Activated T-cell treated with anti-CD3 and anti-CD28 coated beads, Interleukin-2, amount 50 U/mL, for 1 hour (primary cell): ENCODE data around the gene NF2.
A peak's percentile ranks its signal among the peaks of the same experiment; 100 is the strongest.
"Not testable (repeated sequence)": the region's sequence is repeated elsewhere in the genome, so short reads cannot be mapped to it uniquely, and the experiment has no call there.

Experiments
- DNase-seq: peaks from one replicate; pipeline ENCODE4 v3.0.0-alpha.2; 2020

NF2 gene

DNA sequence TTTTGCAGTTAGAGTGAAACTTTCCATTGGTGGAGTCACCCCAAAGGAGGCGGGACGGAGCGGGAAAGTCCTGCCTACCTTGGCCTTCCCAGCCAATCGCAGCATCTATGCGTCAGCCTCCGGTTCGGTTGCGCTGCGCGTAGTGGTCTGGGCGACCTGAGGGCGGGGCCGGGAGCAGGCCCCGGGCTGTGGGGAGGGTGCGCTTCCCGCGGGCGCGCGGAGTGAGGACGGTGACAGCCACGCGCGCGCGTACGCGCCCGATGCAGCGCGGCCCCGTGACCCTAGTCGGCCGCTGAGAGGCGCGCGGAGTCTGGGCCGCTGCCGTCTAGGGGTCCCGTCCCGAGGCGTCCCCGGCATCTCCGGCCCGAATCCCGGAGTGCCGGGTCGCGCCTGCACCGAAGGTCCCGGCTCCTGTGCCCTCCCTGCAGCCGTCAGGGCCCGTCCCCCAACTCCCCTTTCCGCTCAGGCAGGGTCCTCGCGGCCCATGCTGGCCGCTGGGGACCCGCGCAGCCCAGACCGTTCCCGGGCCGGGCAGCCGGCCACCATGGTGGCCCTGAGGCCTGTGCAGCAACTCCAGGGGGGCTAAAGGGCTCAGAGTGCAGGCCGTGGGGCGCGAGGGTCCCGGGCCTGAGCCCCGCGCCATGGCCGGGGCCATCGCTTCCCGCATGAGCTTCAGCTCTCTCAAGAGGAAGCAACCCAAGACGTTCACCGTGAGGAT is at the start of gene NF2:
Gene NF2, plus strand, starts transcription at position 276 of the 718 bp plus-strand sequence. Its CDS starts 366 bp downstream, at position 642.
- DNase-seq: peak; percentile 98

DNA sequence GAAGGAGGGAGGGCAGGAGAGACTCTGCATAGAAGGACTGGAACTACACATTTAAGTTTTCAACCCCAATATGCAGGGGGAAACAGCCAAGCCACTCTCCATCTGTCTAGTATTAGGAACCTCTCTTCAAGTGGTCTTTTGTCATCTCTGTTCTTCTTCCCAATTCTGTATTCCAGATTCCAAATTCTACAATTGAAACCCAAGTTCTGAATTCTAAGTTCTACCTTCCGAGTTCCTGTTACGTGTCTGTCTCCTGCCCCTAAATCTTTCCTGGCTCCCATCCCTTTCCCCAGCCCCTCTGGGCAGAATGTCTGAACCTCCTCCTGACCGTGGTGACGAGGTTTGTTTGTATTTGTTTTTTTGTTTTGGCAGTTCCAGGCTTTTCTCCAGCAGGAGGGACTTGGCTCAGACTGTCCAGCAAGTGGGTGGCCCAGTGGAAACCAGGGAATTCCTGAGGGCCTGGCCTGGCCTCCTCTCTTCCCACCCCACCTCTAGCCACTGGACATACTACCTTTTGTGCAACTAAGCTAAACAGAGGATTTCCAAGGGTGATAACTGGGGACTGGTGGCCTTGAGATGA is 48.3 kb upstream of the NF2 start:
- no peak for DNase-seq

DNA sequence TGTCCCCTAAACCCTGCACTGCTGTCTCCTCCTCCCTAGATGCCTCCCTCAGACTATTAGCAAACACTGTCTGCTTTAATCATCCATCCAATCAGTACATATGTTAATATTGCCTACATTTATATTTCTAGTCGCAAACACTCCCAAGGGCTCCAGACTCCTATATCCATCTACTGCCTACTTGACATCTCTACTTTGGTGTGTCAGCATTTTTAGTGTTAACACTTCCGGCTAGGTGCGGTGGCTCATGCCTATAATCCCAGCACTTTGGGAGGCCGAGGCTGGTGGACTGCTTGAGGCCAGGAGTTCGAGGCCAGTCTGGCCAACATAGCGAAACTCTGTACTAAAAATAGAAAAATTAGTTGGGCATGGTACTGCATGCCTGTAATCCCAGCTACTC is 44.4 kb upstream of the NF2 start:
- DNase-seq: no peak

DNA sequence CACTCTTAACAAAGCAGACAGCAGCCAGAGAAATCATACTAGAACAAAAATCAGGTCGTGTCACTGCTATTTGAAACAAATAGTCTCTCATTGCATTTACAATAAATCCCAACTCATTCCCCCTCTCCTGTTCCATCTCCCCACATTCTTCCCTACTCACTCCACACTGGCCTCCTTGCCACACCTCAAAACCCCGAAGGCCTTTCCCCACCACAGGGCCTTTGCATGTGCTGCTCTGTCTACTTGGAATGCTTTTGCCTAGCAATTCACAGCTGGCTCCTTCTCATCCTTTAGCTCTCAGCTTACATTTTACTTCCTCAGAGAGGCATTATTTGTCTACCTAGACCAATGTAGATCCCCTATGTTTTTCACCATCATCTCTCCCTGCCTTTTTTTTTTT is 43.6 kb upstream of the NF2 start:
- no peak for DNase-seq

DNA sequence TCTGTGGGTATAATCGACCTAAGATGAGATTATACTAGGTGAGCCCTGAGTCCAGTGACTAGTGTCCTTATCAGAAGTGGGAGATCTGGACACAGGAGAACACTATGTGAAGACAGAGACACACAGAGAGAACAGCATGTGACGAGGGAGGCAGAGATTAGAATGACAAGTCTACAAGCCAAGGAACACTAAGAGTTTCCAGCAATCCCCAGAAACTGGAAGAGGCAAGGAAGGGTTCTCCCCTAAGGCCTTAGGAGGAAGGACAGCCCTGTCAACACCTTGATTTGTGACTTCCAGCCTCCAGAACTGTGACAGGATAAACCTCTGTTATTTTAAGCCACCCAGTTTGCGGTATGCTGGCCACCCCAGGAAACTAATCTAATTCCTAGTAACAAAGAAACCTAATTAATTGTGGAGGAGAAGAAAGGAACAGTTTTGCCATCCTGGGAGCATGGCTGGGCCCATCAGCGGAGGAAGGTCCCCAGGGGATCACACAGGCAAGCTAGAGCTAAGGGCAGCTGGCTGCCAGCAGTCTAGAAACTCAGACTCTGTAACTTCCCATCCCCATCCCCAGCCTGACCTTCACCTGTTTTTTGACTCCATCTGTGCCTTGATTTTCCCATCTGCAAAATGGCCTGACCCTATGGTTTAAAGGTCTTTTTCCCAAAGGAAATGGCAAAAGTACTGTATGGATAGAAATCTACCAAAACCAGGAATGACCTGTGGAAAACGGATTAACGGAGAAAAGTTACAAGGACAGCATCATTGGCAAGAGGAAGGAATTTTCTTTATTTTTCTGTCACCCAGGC is 39.6 kb upstream of the NF2 start:
- no peak for DNase-seq

DNA sequence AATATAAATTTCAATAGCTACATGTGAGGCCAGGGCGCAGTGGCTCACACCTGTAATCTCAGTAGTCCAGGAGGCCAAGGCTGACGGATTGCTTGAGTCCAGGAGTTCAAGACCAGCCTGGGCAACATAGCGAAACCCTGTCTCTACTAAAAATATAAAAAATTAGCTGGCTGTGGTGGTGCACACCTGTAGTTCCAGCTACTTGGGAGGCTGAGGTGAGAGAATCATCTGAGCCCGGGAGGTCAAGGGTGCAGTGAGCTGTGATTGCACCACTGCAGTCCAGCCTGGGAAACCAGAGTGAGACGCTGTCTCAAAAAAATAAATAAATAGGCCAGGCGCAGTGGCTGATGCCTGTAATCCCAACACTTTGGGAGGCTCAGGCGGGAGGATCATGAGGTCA is 36.9 kb upstream of the NF2 start:
- not testable (repeated sequence) for DNase-seq

DNA sequence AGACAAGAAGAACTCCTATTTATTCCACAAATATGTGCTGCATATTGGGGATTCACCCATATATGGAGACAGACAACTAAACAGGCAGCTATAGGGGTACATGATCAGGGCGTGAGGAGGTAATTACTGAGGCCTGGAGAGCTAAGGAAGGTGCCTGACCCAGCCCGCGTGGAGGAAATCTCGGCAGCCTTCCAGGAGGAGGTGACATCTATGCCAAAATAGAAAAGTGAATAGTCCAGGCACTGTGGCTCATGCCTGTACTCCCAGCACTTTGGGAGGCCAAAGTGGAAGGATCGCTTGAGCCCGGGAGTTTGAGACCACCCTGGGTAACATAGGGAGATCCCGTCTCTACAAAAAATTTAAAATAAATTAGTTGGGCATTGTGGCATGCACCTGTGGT is 36.1 kb upstream of the NF2 start:
- no peak for DNase-seq

DNA sequence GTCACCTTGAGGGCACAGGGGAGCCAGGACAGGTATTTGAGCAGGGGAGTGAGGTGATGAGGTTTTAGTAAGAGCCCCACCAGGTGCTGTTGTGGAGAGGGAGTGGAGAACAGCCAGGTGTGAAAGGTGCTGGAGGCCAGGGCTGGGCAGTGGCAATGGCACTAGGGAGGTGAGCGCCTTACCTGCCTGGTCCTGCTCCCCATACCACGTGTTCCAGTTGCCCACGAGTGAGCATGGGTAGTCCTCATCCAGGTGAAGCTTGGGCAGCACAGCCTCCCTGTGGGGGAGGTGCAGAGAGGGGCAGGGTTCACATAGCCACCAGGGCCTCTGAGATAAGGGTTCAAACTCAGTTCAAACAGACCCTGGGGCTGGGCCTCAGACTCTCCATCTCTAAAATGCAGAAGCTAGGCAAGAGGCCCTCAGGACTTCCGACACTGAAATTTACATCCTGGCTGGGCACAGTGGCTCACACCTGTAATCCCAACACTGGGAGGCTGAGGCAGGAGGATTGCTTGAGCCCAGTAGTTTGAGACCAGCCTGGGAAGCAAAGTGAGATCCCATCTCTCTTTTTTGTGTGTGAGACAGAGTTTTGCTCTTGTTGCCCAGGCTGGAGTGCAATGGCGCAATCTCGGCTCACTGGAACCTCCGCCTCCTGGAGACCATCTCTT is 34.3 kb upstream of the NF2 start:
- no peak for DNase-seq

DNA sequence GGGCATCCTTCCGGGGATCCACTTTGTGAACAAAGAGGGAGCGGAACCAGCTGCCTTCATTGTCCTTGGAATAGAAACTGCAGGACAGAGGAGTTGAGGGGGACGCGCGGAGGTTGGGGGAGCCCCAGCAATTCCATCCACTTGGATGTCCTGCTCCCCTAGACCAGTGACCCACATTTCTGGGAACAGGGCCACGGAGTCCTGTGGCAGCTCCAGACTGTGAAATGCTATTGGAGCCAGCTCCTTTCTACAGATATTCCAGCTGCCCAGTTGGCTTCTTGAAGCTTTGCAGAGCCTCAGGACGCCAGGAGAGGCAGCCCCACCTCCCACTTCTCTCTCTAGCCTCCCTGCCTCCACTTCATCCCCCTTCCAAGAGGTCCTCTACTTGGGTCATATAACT is 33.0 kb upstream of the NF2 start:
- no peak for DNase-seq

DNA sequence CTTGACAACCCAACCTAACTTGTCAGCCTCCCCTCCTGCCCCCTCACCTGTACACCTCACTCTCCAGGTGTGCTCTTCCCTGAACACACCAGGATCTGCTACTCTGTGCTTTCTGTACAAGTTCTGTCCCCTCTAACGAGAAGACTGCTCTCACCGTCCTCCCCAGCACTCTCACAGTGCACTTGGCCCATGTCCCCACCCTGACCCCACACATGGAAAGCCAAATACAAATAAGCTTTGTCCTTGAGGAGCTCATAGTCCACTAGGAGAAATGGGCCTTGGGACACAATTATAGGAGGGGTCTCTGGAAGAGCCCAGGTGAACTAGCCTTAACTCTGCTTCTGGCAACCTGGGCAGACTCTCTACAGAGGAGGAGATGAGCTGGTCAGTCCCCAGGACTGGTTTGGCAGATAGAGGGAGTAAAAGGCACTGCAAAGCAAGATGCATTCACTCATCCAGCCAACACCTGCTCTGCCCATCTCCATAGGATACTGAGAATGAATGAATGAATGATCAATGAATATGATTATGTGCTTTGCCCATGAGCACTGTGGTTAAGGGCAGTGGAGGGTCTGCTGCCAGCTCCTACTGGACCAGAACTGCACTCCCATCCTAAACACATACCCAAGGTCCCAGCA is 32.4 kb upstream of the NF2 start:
- no peak for DNase-seq

DNA sequence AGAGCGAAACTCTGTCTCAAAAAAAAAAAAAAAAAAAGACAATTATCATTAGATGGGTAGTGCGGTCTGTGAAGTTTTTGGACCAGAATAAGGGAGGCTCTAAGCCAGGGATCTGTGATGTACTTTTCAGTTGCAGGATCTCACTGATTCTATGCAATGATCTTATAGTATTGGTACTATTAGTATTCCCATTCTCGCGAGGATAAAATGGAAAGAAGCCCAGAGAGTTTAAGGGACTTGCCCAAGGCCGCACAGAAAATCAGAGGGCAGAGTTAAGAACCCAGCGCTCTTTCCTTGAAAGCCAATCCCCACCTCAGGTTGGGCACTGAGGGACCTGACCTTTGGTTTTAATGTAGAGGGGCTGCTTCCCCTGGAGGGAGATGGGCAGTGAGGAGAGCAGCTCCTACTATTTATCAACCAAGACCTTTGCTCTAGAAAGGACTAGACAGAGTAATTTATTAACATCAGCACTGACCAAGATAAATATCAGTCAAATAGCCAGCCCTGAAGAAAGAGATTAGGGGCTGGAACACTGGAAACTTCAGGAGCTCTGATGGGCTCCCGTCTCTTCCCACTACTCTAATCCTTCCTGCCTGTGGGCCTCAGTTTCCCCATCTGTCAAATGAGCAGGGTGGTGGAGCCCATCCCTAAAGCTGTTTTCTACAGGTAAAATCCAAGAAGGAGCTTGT is 28.5 kb upstream of the NF2 start:
- DNase-seq: no peak

DNA sequence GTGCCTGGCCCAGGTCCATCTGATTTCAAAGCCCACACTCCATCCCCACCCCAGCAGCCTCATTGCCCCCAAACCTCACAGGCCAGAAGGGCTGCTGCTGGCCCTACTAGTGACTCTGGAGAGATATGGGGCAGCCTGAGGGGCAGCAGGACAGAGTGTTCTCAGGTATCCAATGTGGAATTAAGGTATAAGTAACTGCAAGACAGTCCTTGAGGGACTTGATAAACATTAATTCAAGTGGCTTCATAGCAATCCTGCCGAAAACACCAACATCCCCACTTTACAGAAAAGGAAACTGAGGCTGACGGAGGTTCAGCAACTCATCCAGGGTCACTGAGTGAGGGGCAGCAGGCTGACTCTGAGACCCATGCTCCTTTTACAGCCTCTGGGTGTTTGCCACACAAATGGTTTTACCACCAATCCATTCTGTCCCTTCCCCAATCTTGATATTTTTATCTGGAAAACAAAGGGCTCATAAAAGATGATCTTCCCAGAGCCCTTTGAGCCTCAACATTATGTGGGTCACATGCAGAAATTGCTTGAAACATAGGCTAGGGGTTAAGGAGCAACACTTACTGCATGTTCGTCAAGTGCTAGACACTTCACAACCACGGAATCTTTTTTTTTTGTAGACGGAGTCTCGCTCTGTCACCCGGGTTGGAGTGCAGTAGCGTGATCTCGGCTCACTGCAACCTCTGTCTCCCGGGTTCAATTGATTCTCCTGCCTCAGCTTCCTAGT is 24.8 kb upstream of the NF2 start:
- DNase-seq: no peak

DNA sequence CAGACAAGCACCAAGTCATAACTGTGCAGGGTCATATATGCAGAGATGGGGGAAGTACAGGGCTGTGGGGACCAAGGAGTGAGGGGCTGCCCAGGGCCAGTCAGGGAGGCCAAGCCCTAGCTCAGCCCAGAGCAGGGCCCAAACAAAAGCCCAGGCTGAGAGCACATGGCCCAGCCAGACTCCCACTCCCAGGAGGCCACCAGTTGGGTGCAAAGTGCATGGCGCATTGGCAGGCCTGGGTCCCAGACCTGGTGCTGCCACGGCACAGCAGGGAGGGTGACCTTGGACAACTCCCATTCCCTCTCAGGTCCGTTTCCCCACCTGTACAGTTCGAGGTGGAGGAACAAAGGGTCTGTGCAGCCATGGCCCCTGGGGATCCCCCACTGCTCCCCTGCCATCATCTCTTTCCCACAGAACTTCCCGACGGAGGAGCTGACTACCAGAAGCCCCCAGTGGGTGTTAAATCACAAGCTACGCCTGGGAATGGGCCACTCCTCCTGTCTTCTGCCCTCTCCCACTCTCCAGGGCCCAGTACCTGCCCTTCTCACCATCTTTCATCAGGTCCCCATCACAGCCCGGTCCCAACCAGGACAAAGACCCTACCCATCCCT is 23.1 kb upstream of the NF2 start:
- DNase-seq: peak; percentile 24

DNA sequence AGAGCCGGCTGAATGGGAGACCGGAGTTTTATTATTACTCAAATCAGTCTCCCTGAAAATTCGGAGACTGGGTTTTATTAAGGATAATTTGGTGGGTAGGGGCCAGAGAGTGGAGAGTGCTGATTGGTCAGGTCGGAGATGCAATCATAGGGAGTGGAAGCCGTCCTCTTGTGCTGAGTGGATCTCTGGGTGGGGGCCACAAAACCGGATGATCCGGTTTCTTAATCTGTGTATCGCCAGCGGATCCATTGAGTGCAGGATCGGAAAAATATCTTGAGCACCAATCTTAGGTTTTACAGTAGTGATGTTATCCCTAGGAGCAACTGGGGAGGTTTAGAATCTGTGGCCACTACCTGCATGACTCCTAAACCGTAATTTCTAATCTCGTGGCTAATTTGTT is 21.6 kb upstream of the NF2 start:
- DNase-seq: no peak

DNA sequence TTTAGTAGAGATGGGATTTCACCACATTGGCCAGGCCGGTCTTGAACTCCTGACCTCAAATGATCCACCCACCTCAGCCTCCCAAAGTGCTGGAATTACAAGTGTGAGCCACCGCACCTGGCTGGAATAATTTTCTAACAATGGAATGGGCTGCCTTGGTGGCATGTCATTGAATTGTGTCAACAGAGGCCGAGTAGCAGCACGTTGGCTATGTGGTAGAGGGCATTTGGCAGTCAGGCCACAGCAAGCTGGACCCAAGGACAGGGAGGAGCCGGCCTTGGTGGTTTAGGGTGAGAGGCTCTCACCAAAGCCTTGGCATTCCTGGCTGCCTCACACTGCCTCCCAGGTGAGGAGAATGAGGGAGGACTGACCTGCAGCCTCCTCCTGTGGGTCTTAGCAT is 18.5 kb upstream of the NF2 start:
- no peak for DNase-seq

DNA sequence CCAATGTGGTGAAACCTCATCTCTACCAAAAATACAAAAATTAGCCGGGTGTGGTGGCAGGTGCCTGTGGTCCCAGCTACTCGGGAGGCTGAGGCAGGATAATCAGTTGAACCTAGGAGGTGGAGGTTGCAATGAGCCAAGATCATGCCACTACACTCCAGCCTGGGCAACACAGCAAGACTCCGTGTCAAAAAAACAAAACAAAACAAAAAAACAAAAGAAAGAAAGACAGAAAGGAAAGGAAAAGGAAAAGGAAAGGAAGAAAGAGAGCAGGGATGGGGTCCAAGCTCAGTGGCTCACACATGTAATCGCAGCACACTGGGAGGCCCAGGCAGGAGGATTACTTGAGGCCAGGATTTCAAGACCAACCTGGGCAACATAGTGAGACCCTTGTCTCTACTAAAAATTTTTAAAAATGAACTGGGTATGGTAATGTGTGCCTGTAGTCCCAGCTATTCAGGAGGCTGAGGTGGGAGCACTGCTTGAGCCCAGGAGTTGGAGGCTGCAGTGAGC is 17.2 kb upstream of the NF2 start:
- DNase-seq: not testable (repeated sequence)

DNA sequence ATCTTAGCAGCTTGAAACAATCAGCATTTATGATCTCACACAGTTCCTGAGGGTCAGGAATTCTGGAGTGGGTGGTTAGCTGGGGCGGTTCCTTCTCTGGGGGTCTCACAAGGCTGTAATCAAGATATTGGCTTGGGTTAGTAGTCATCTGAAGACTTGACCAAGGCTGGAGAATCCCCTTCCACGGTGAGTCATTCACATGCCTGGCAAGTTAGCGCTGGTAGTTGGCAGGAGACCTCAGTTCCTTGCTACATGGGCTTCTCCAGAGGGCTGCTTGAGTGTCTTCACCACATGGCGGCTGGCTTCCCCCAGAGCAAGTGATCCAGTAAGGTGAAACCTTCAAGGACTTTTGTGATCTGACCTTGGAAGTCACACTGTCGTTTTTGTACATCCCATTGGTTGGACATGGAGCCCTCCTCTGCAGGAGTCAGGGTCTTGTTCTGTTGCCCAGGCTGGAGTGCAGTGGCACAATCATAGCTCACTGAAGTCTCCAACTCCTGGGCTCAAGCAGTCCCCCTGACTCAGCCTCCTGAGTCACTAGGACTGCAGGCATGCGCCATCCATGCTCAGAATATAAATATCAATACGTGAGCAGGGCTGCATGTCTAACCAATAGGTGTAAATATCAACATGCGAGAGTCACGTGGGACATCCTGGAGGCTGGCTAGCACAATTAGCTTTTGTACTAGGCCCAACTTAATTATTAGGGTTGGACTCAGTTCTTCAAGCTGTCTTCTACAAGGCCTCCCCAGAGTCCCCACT is 15.3 kb upstream of the NF2 start:
- no peak for DNase-seq

DNA sequence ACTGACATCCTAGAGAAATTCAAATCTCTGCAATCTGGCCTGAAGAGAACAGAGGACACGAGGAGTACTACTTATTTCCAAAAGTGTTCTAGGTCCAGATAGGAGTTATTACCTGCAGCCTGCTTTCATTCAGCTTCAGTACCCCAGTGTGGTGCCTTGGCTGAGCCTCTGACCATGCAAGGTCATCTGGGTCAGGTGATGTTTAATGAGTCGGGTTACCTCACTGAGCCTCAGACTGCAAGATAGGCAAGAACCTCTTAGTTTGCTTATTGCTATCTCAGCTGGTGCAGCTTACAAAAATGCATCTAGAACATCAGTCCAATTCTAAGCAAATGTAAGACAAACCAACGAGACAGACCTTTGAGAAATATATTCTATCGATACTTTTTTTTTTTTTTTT is 9.5 kb upstream of the NF2 start:
- DNase-seq: no peak

DNA sequence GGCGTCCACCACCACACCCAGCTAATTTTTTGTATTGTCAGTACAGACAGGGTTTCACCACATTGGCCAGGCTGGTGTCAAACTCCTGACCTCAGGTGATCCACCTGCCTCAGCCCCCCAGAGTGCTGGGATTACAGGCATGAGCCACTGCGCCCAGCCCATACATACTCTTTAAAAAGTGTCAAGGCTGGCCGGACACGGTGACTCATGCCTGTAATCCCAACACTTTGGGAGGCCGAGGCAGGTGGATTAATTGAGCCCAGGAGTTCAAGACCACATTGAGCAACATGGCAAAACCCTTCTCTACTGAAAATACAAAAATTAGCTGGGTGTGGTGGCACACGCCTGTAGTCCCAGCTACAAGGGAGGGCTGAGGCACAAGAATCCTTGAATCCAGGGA is 9.0 kb upstream of the NF2 start:
- DNase-seq: not testable (repeated sequence)

DNA sequence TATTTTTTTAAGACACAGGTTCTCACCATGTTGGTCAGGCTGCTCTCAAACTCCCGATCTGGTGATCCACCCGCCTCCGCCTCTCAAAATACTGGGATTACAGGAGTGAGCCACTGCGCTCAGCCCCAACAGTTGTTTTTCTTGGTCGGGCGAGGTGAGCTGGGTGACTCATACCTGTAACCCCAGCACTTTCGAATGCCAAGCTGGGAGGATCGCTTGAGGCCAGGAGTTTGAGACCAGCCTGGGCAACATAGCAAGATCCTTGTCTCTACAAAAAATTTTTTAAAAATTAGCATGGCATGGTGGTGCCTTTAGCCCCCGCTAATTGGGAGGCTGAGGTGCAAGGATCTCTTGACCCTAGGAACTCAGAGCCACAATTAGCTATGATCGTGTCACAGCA is 7.0 kb upstream of the NF2 start:
- no peak for DNase-seq
